A549 (cell line): ENCODE data around the gene PAM. TPM values are rescaled to one million over a fixed set of nuclear protein-coding genes. Genes with fewer than 3 reads are reported as not detected.

Source experiments
- ATAC-seq, 2 experiments: fragments of 200-7000 bp in 1 of 2; fragments of >200 bp in 1 of 2; cut with Nextera tagmentation in 1 of 2; cut with Tn5 transposase in 1 of 2; 3 replicates each; pipeline versions ENCODE4 v1.8.0 to v1.9.1; 2018 to 2020; ENCODE audit warnings: mild to moderate bottlenecking in 1 of 2, moderate library complexity in 1 of 2
- CTCF ChIA-PET: fragments of 300-600 bp; sonication (Branson Sonifier 250); formaldehyde crosslinking; extraction: SDS; loops from one replicate; lab custom pipeline; 2021; ENCODE audit warnings: antibody characterized with exemption, inconsistent platforms; lab: Yijun Ruan, JAX
- POLR2A ChIA-PET: fragments of 350-600 bp; formaldehyde crosslinking; extraction: SDS; loops from one replicate; lab custom pipeline; 2021; ENCODE audit warnings: antibody characterized with exemption, inconsistent platforms; lab: Yijun Ruan, JAX
- DNase-seq, 2 experiments: peaks; one replicate each; pipeline versions ENCODE4 v3.0.0 to v3.0.0-alpha.2; 2011 to 2016; ENCODE audit warnings: low read depth in 1 of 2, low spot score in 1 of 2
- FAIRE-seq: peaks from 2 replicates; lab custom pipeline; 2011; peaks lifted over from hg19 to GRCh38; lab: Jason Lieb, UNC
- H3K27ac ChIP-seq, 2 experiments: fragments of >200 bp; sonication (Bioruptor Twin); formaldehyde crosslinking; 3 replicates each; pipeline ENCODE4 v1.5.1; 2016 to 2017
- H3K4me1 ChIP-seq: fragments of >200 bp; sonication (Bioruptor Twin); formaldehyde crosslinking; 3 replicates; pipeline ENCODE4 v1.6.1; 2016
- H3K4me2 ChIP-seq: fragments of >200 bp; sonication (Bioruptor Twin); formaldehyde crosslinking; 3 replicates; pipeline ENCODE4 v1.6.1; 2016
- H3K4me3 ChIP-seq: fragments of >200 bp; sonication (Bioruptor Twin); formaldehyde crosslinking; 3 replicates; pipeline ENCODE4 v1.5.1; 2016
- H3K9me3 ChIP-seq: fragments of >200 bp; sonication (Bioruptor Twin); formaldehyde crosslinking; 3 replicates; pipeline ENCODE4 v1.6.1; 2016
- ATOH8 ChIP-seq: fragments of 250-450 bp; sonication (Bioruptor Pico); IDR thresholded peaks from 2 replicates; pipeline ENCODE4 v1.5.0; 2020; ENCODE audit warnings: low read depth, mild to moderate bottlenecking, moderate library complexity
- BCL3 ChIP-seq: fragments of >200 bp; sonication (Bioruptor Twin); formaldehyde crosslinking; IDR thresholded peaks from 3 replicates; pipeline ENCODE4 v1.6.1; 2016
- CBX2 ChIP-seq: fragments of 200-600 bp; sonication (generic); IDR thresholded peaks from 2 replicates; pipeline ENCODE4 v1.6.1; 2016; ENCODE audit warnings: low read depth, mild to moderate bottlenecking, borderline replicate concordance
- CBX8 ChIP-seq: fragments of 200-600 bp; sonication (generic); IDR thresholded peaks from 2 replicates; pipeline ENCODE4 v1.6.1; 2016
- CHD2 ChIP-seq: fragments of 150-350 bp; IDR thresholded peaks from 2 replicates; pipeline ENCODE4 v1.6.1; 2014; ENCODE audit warnings: low read length; ENCODE audit not compliant: partially characterized antibody
- CHD4 ChIP-seq: fragments of 200-600 bp; sonication (generic); IDR thresholded peaks from 2 replicates; pipeline ENCODE4 v1.6.1; 2016; ENCODE audit warnings: antibody characterized with exemption, mild to moderate bottlenecking, borderline replicate concordance
- CTCF ChIP-seq: fragments of >200 bp; sonication (Bioruptor Twin); formaldehyde crosslinking; IDR thresholded peaks from 3 replicates; pipeline ENCODE4 v1.5.1; 2016
- E2F6 ChIP-seq: IDR thresholded peaks from 2 replicates; pipeline ENCODE4 v1.6.1; 2012; ENCODE audit warnings: low read depth, borderline replicate concordance
- EHMT2 ChIP-seq: fragments of 200-600 bp; sonication (generic); IDR thresholded peaks from 2 replicates; pipeline ENCODE4 v1.6.1; 2016; ENCODE audit warnings: antibody characterized with exemption, low read depth, mild to moderate bottlenecking, moderate library complexity
- ESRRA ChIP-seq: fragments of 150-350 bp; IDR thresholded peaks from 2 replicates; pipeline ENCODE4 v1.6.1; 2014; ENCODE audit warnings: mild to moderate bottlenecking, low read length, borderline replicate concordance
- FOSB ChIP-seq: fragments of 250-450 bp; sonication (Bioruptor Pico); IDR thresholded peaks from 2 replicates; pipeline ENCODE4 v1.5.0; 2020; ENCODE audit warnings: mild to moderate bottlenecking, moderate library complexity
- HEYL ChIP-seq: fragments of 250-450 bp; sonication (Bioruptor Pico); IDR thresholded peaks from 2 replicates; pipeline ENCODE4 v1.8.0; 2021; ENCODE audit warnings: mild to moderate bottlenecking, moderate library complexity
- HOXB13 ChIP-seq: fragments of 250-450 bp; sonication (Bioruptor Pico); IDR thresholded peaks from 2 replicates; pipeline ENCODE4 v1.5.0; 2020; ENCODE audit warnings: low read depth, mild to moderate bottlenecking, moderate library complexity
- JUN ChIP-seq, 2 experiments: fragments of >200 bp; sonication (Bioruptor Twin); formaldehyde crosslinking; IDR thresholded peaks; 2 replicates in 1 of 2; 3 replicates in 1 of 2; pipeline ENCODE4 v1.6.1; 2016 to 2017
- KDM1A ChIP-seq: fragments of 200-600 bp; sonication (generic); IDR thresholded peaks from 2 replicates; pipeline ENCODE4 v1.6.1; 2016; ENCODE audit warnings: low read depth, mild to moderate bottlenecking
- RARB ChIP-seq: fragments of 250-450 bp; sonication (Bioruptor Pico); IDR thresholded peaks from 2 replicates; pipeline ENCODE4 v1.8.0; 2021; ENCODE audit warnings: mild to moderate bottlenecking, moderate library complexity
- ZNF302 ChIP-seq: fragments of 250-450 bp; sonication (Bioruptor Pico); IDR thresholded peaks from 2 replicates; pipeline ENCODE4 v1.9.0; 2021; ENCODE audit warnings: inconsistent platforms, mild to moderate bottlenecking, moderate library complexity
- ZSCAN20 ChIP-seq: fragments of 250-450 bp; sonication (Bioruptor Pico); IDR thresholded peaks from 2 replicates; pipeline ENCODE4 v1.8.0; 2022; ENCODE audit warnings: mild to moderate bottlenecking, moderate library complexity
- WGBS: methylation state at CpG from one replicate; pipeline ENCODE4 v1.1.6; 2017; ENCODE audit errors: missing lambda C conversion rate; 5-methylcytosine and 5-hydroxymethylcytosine counted together
- polyA plus RNA-seq, 4 experiments: library from polyadenylated mRNA; depleted of rRNA in 3 of 4; stranded (reverse); fragments of >200 nt; fragmentation: RNase III in 1 of 4; extraction: RNeasy Plus Mini Kit Qiagen cat#74134 plus additional on column Dnase treatment in 1 of 4; gene quantifications; 2 replicates in 3 of 4; 3 replicates in 1 of 4; pipeline ENCODE4 v1.2.3, GENCODE V29; 2011 to 2017

The PAM gene
- polyA plus RNA-seq, 2 of the 4 experiments (the other 2 are of a cell fraction) = 21.5 to 25.1 TPM

- TF ChIP-seq CHD4 = no peak
- TF ChIP-seq CHD2 = no peak
- TF ChIP-seq JUN (IDR thresholded peaks at IDR 0.05) = no peak
- TF ChIP-seq CBX8 = no peak
- TF ChIP-seq ESRRA = no peak
- TF ChIP-seq CBX2 = no peak
- TF ChIP-seq KDM1A = no peak
- TF ChIP-seq, all 56 proteins: peak for 0
These were observed 177.7 kb downstream of the PAM start (continued) for GRCh38 chr5:102932781-102933180.

- no peak for TF ChIP-seq RARB
- no peak for TF ChIP-seq E2F6
- TF ChIP-seq BCL3 = no peak
- no peak for TF ChIP-seq EHMT2
- TF ChIP-seq HOXB13 (CRISPR knock-in tag) = no peak
- TF ChIP-seq HEYL = no peak
- no peaks in the 10 kb centered on the region for H3K9me3 ChIP-seq
- no peak for FAIRE-seq
- H3K27ac ChIP-seq = no peak overlapping the region
- ATAC-seq = no peak
- no peak overlapping the region for H3K4me2 ChIP-seq
- H3K4me1 ChIP-seq = no peaks in the 10 kb centered on the region
- CTCF ChIA-PET = no interaction called here
- WGBS = 45% methylated on average over 1 of the region's 1 CpG
- POLR2A ChIA-PET = no interaction called here
- H3K4me3 ChIP-seq = no peak overlapping the region
- no peak for DNase-seq
These were observed 178.2 kb downstream of the PAM start for GRCh38 chr5:102933316-102933715.

- Histone ChIP-seq H3K4me3 (no peak overlapping the region), H3K9me3 (no peaks in the 10 kb centered on the region), H3K4me1 (no peaks in the 10 kb centered on the region), H3K4me2 (no peak overlapping the region), H3K27ac (no peak overlapping the region)
- 60% methylated on average over 6 of the region's 6 CpGs for WGBS
- FAIRE-seq (no peak), ATAC-seq (no peak), DNase-seq (no peak)
- ChIA-PET POLR2A (no interaction called here), CTCF (no interaction called here)
- TF ChIP-seq CTCF (no peak), ATOH8 (CRISPR knock-in tag) (no peak), ZNF302 (CRISPR knock-in tag) (no peak), HEYL (no peak), ZSCAN20 (no peak), FOSB (CRISPR knock-in tag) (no peak), BCL3 (no peak)
These were observed 178.8 kb downstream of the PAM start for GRCh38 chr5:102933721-102934459.
